Measurements from ENCODE around the gene ALKBH2. TPM values are rescaled to one million over a fixed set of nuclear protein-coding genes. Genes with fewer than 3 reads are reported as not detected.

ALKBH2 gene
- total RNA-seq, result 10 to 100 TPM in 1 of 3 donors, 1 to 10 TPM in 2; 5.8 to 10.1 (median 7.5) TPM
- long read RNA-seq, donor 1, partial matches to known transcripts, result 4 of 12 reads
- long read RNA-seq, donor 1, other reads (novel, unspliced or antisense), result 3 of 12 reads
- long read RNA-seq, donor 2, partial matches to known transcripts, result 2 of 11 reads
- long read RNA-seq, donor 2, other reads (novel, unspliced or antisense), result 4 of 11 reads

- intact Hi-C loops (cut with DNase I, micrococcal nuclease), result loop anchor here in 1 of 2 donors (10.0 kb wide), 1 partner anchor 528 kb away; the partner anchor contains the start of genes ISCU and SART3
Measured at GRCh38 chr12:109093022-109093918, at the start of gene ALKBH2. TSS of gene ALKBH2 (minus strand) at chr12:109093472. CDS start at chr12:109092786, 686 bp downstream.

GRCh38 chr12:109140560-109140959, 47.3 kb upstream of the ALKBH2 start:
- intact Hi-C loops (cut with DNase I, micrococcal nuclease), result no loop called here
- no peaks in the 10 kb centered on the region for H3K4me1 ChIP-seq (ENCODE audit: low read depth)
- H3K4me3 ChIP-seq, result no peak overlapping the region
- no peak for DNase-seq
- no peaks in the 10 kb centered on the region for H3K36me3 ChIP-seq (ENCODE audit: low read depth)
- TF ChIP-seq, protein P1, sequence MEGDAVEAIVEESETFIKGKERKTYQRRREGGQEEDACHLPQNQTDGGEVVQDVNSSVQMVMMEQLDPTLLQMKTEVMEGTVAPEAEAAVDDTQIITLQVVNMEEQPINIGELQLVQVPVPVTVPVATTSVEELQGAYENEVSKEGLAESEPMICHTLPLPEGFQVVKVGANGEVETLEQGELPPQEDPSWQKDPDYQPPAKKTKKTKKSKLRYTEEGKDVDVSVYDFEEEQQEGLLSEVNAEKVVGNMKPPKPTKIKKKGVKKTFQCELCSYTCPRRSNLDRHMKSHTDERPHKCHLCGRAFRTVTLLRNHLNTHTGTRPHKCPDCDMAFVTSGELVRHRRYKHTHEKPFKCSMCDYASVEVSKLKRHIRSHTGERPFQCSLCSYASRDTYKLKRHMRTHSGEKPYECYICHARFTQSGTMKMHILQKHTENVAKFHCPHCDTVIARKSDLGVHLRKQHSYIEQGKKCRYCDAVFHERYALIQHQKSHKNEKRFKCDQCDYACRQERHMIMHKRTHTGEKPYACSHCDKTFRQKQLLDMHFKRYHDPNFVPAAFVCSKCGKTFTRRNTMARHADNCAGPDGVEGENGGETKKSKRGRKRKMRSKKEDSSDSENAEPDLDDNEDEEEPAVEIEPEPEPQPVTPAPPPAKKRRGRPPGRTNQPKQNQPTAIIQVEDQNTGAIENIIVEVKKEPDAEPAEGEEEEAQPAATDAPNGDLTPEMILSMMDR (IDR thresholded peaks at IDR 0.05), result no peak
- peaks cover 4% of the 10 kb centered on the region for H3K9me3 ChIP-seq
- ATAC-seq, result no peak

More at GRCh38 chr12:109093022-109093918, at the start of gene ALKBH2:
- ATAC-seq (peak; percentile 88), DNase-seq (peak; percentile 95 to 96 (median 95))
- H3K4me3 ChIP-seq, result no peak within 1 kb of the TSS
- H3K9me3 ChIP-seq, result no peaks in the 10 kb centered on the region
- H3K36me3 ChIP-seq (ENCODE audit: low read depth), result peaks cover 3% of the 10 kb centered on the region
- H3K4me1 ChIP-seq (ENCODE audit: low read depth), result peaks cover 15% of the 10 kb centered on the region
- TF ChIP-seq, protein P1 (IDR thresholded peaks at IDR 0.05), result peak; percentile 98

DNA sequence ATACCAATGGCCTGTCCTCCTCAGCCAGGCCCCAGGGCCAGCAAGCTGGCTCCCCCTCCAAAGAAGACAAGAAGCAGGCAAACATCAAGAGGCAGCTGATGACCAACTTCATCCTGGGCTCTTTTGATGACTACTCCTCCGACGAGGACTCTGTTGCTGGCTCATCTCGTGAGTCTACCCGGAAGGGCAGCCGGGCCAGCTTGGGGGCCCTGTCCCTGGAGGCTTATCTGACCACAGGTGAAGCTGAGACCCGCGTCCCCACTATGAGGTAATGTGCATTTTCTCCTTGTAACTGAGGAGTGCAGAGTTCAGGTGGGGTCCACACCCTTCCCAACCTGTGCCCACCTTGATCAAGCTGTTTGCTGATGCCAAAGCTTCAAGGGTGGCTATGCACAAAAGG, 46.5 kb upstream of the ALKBH2 start:
- H3K4me1 ChIP-seq (ENCODE audit: low read depth), result no peaks in the 10 kb centered on the region
- DNase-seq, result no peak
- H3K4me3 ChIP-seq, result no peak overlapping the region
- intact Hi-C loops (cut with DNase I, micrococcal nuclease), result no loop called here
- TF ChIP-seq, protein P1 (IDR thresholded peaks at IDR 0.05), result no peak
- no peak for ATAC-seq
- H3K9me3 ChIP-seq, result peaks cover 4% of the 10 kb centered on the region
- H3K36me3 ChIP-seq (ENCODE audit: low read depth), result no peaks in the 10 kb centered on the region

DNA sequence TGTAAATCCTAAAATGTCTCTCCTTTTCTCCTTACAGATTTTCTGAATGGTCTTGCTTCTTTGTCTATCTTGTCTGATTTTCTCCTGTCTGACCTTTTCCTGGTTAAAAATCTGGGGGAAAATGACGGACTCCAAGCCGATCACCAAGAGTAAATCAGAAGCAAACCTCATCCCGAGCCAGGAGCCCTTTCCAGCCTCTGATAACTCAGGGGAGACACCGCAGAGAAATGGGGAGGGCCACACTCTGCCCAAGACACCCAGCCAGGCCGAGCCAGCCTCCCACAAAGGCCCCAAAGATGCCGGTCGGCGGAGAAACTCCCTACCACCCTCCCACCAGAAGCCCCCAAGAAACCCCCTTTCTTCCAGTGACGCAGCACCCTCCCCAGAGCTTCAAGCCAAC, 46.1 kb upstream of the ALKBH2 start:
- Histone ChIP-seq H3K36me3 (ENCODE audit: low read depth) (no peaks in the 10 kb centered on the region), H3K9me3 (peaks cover 4% of the 10 kb centered on the region), H3K4me3 (no peak overlapping the region), H3K4me1 (ENCODE audit: low read depth) (no peaks in the 10 kb centered on the region)
- intact Hi-C loops (cut with DNase I, micrococcal nuclease), result no loop called here
- DNase-seq (no peak), ATAC-seq (no peak)
- TF ChIP-seq, protein P1 (IDR thresholded peaks at IDR 0.05), result no peak

DNA sequence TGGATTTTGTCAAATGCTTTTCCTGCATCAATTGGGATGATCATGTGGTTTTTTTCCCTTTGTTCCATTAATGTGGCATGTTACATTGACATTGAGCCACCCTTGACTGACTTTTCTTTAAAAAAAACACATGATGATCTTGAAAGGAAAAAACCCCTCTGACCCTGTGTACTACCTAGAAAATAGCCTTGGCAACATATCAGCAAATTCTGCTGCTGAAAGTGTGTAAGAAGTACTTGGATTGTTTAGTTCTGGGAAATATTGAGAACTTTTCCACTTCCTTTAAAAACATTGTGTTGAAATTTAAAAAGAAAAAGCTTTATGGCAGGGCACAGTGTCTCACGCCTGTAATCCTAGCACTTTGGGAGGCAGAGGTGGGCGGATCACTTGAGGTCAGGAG, 43.8 kb upstream of the ALKBH2 start:
- peaks cover 4% of the 10 kb centered on the region for H3K9me3 ChIP-seq
- no peaks in the 10 kb centered on the region for H3K4me1 ChIP-seq (ENCODE audit: low read depth)
- intact Hi-C loops (cut with DNase I, micrococcal nuclease), result no loop called here
- no peak overlapping the region for H3K4me3 ChIP-seq
- no peak for ATAC-seq
- TF ChIP-seq, protein P1 (IDR thresholded peaks at IDR 0.05), result no peak
- DNase-seq, result no peak
- no peaks in the 10 kb centered on the region for H3K36me3 ChIP-seq (ENCODE audit: low read depth)
